NCI-H748 treated with DMSO at 0.1 percent for 48 hours (cell line): ENCODE results near the gene MYO1B.
A peak's percentile ranks its signal among the peaks of the same experiment; 100 is the strongest.

Experiments used
- DNase-seq: peaks from one replicate; lab custom pipeline; 2025; lab: John Stamatoyannopoulos, UW

Gene MYO1B

GRCh38 chr2:191299010-191299409 lies 53.8 kb downstream of the MYO1B start:
- no peak for DNase-seq

- DNase-seq: no peak
Observed at GRCh38 chr2:191299866-191300265, 54.7 kb downstream of the MYO1B start.

- DNase-seq: no peak
Observed at GRCh38 chr2:191301971-191302370, 56.8 kb downstream of the MYO1B start.

GRCh38 chr2:191302459-191303139 lies 57.4 kb downstream of the MYO1B start:
- DNase-seq: no peak

GRCh38 chr2:191303140-191304005 lies 58.2 kb downstream of the MYO1B start:
- peak; percentile 65 for DNase-seq

GRCh38 chr2:191304939-191305875 lies 60.0 kb downstream of the MYO1B start:
- no peak for DNase-seq

- no peak for DNase-seq
Observed at GRCh38 chr2:191308026-191308425, 62.8 kb downstream of the MYO1B start.

- no peak for DNase-seq
Observed at GRCh38 chr2:191311156-191311555, 66.0 kb downstream of the MYO1B start.

GRCh38 chr2:191311627-191312026 lies 66.4 kb downstream of the MYO1B start:
- DNase-seq: no peak

- DNase-seq: no peak
Observed at GRCh38 chr2:191312163-191312562, 67.0 kb downstream of the MYO1B start.

GRCh38 chr2:191312662-191313061 lies 67.5 kb downstream of the MYO1B start:
- DNase-seq: no peak

- no peak for DNase-seq
Observed at GRCh38 chr2:191314697-191315364, 69.6 kb downstream of the MYO1B start.

GRCh38 chr2:191315365-191315752 lies 70.2 kb downstream of the MYO1B start:
- DNase-seq: no peak

- no peak for DNase-seq
Observed at GRCh38 chr2:191316246-191316994, 71.2 kb downstream of the MYO1B start.

- no peak for DNase-seq
Observed at GRCh38 chr2:191318037-191318728, 73.0 kb downstream of the MYO1B start.

GRCh38 chr2:191318729-191319078 lies 73.5 kb downstream of the MYO1B start:
- no peak for DNase-seq

- DNase-seq: no peak
Observed at GRCh38 chr2:191319186-191319585, 74.0 kb downstream of the MYO1B start.

GRCh38 chr2:191320881-191321280 lies 75.7 kb downstream of the MYO1B start:
- DNase-seq: no peak

- no peak for DNase-seq
Observed at GRCh38 chr2:191321861-191322662, 76.9 kb downstream of the MYO1B start.
